Upper lobe of left lung (tissue), 4 donors: ENCODE measurements around the gene CDIPT.

ENCODE experiments used
- CTCF ChIP-seq, 6 experiments: fragments of 450-650 bp in 4 of 6; fragments of 200-600 bp in 2 of 6; sonication (generic) in 2 of 6; IDR thresholded peaks; one replicate each; pipeline ENCODE4 v1.5.1; 2016 to 2019; ENCODE audit warnings: antibody characterized with exemption in 6 of 6
- POLR2A ChIP-seq, 4 donors: fragments of 450-650 bp; IDR thresholded peaks; one replicate each; pipeline ENCODE4 v1.5.1; 2016 to 2017; ENCODE audit warnings: antibody characterized with exemption in 4 of 4, mild to moderate bottlenecking in 2 of 4

GRCh38 chr16:29858974-29859373, 4.1 kb downstream of the CDIPT start:
- TF ChIP-seq CTCF (IDR thresholded peaks at IDR 0.05) (no peak), POLR2A (IDR thresholded peaks at IDR 0.05) (no peak)
